ENCODE data around the gene ZNF576.

The ZNF576 gene

GRCh38 chr19:43596842-43597461, 557 bp downstream of the ZNF576 start:
- TF ChIP-seq SIN3A (IDR thresholded peaks at IDR 0.05; ENCODE audit: borderline replicate concordance, insufficient read depth, low read length) (no peak), POLR2AphosphoS5 (IDR thresholded peaks at IDR 0.05; ENCODE audit: low read depth, low read length) (no peak), REST (IDR thresholded peaks at IDR 0.05; ENCODE audit: insufficient read depth in 1 of 2, low read depth in 2 of 2, low read length in 2 of 2) (no peak), FOXP2 (optimal IDR thresholded peaks at IDR 0.05; ENCODE audit: borderline replicate concordance, extremely low read depth, extremely low read length, insufficient read depth) (no peak), TAF1 (IDR thresholded peaks at IDR 0.05; ENCODE audit: borderline replicate concordance, insufficient read depth, low read length) (no peak)

GRCh38 chr19:43597876-43598275, 1.5 kb downstream of the ZNF576 start:
- TF ChIP-seq FOXP2 (optimal IDR thresholded peaks at IDR 0.05; ENCODE audit: borderline replicate concordance, extremely low read depth, extremely low read length, insufficient read depth) (no peak), REST (IDR thresholded peaks at IDR 0.05; ENCODE audit: insufficient read depth in 1 of 2, low read depth in 2 of 2, low read length in 2 of 2) (no peak)

- TF ChIP-seq FOXP2 (optimal IDR thresholded peaks at IDR 0.05; ENCODE audit: borderline replicate concordance, extremely low read depth, extremely low read length, insufficient read depth) (no peak), TAF1 (IDR thresholded peaks at IDR 0.05; ENCODE audit: borderline replicate concordance, insufficient read depth, low read length) (no peak), SIN3A (IDR thresholded peaks at IDR 0.05; ENCODE audit: borderline replicate concordance, insufficient read depth, low read length) (no peak), POLR2AphosphoS5 (IDR thresholded peaks at IDR 0.05; ENCODE audit: low read depth, low read length) (no peak), REST (IDR thresholded peaks at IDR 0.05; ENCODE audit: insufficient read depth in 1 of 2, low read depth in 2 of 2, low read length in 2 of 2) (no peak)
These were observed 2.2 kb downstream of the ZNF576 start for GRCh38 chr19:43598445-43599240.

- TF ChIP-seq TAF1 (IDR thresholded peaks at IDR 0.05; ENCODE audit: borderline replicate concordance, insufficient read depth, low read length), result no peak
- TF ChIP-seq REST (IDR thresholded peaks at IDR 0.05; ENCODE audit: insufficient read depth in 1 of 2, low read depth in 2 of 2, low read length in 2 of 2), result no peak
- TF ChIP-seq SIN3A (IDR thresholded peaks at IDR 0.05; ENCODE audit: borderline replicate concordance, insufficient read depth, low read length), result no peak
- TF ChIP-seq POLR2AphosphoS5 (IDR thresholded peaks at IDR 0.05; ENCODE audit: low read depth, low read length), result no peak
- TF ChIP-seq FOXP2 (optimal IDR thresholded peaks at IDR 0.05; ENCODE audit: borderline replicate concordance, extremely low read depth, extremely low read length, insufficient read depth), result no peak
These were observed 3.4 kb downstream of the ZNF576 start for GRCh38 chr19:43599635-43600295.
